Mucosa of stomach (tissue), 1 donor: ENCODE measurements around the gene SAMM50.

Experiments used
- H3K27me3 ChIP-seq: one replicate; pipeline ENCODE4 v1.7.0; 2013; ENCODE audit warnings: mild to moderate bottlenecking, low read length; ENCODE audit not compliant: control insufficient read depth, insufficient read depth
- H3K36me3 ChIP-seq: one replicate; pipeline ENCODE4 v1.7.0; 2013; ENCODE audit warnings: low read length; ENCODE audit not compliant: control insufficient read depth, insufficient read depth
- H3K4me1 ChIP-seq: one replicate; pipeline ENCODE4 v1.7.0; 2013; ENCODE audit warnings: mild to moderate bottlenecking, low read length; ENCODE audit not compliant: control insufficient read depth, insufficient read depth
- H3K4me3 ChIP-seq: one replicate; pipeline ENCODE4 v1.7.0; 2013; ENCODE audit warnings: low read length
- H3K9ac ChIP-seq: one replicate; pipeline ENCODE4 v1.7.0; 2013; ENCODE audit warnings: mild to moderate bottlenecking, low read length, moderate library complexity
- H3K9me3 ChIP-seq: one replicate; pipeline ENCODE4 v1.7.0; 2013; ENCODE audit warnings: mild to moderate bottlenecking, low read length, moderate library complexity; ENCODE audit not compliant: control insufficient read depth
- donor health status: Pancreatic carcinoma.

Gene SAMM50

DNA sequence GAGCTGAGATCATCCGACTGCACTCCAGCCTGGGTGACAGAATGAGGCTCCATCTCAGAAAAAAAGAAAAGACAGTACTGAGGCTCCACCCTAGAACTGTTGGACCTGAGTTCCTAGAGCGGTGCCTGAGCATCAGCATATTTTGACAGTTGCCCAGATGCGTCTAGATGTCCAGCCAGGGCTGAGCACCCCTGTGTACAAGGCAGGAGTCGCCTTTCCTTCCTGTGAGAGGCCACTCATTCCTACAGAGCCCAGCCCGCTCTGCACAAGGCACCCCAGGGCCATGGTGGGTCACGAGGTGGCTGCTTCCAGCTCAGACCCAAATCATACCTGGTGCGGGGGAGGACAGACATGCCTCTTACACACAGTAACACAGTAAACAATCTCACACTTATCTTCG is 15.9 kb downstream of the SAMM50 start:
- peaks cover 23% of the 10 kb centered on the region for H3K36me3 ChIP-seq

DNA sequence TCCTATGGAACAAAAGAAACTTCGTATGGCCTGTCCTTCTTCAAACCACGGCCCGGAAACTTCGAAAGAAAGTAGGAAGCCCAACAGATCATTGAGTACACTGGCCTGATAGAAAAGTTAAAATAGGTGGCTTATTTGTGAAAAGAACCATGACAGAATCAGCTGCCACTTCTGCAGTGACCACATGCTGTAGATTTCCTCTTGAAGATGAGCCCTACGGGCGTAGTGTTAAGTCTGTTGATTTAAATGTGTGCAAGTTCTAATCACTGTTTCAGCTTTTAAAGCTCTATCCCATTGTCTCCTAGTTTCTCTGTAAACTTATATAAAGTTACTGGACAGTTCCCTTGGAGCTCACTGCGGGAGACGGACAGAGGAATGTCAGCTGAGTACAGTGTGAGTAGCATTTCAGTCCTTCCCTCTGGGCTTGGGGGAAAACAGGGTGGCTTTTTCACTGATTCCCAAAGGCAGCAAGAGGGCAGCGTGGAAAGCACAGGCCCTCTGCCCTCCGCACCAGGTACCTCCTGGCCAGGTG is 17.8 kb downstream of the SAMM50 start:
- Histone ChIP-seq H3K27me3 (no peaks in the 10 kb centered on the region), H3K9me3 (no peaks in the 10 kb centered on the region), H3K4me1 (no peaks in the 10 kb centered on the region), H3K9ac (no peak overlapping the region), H3K4me3 (no peak overlapping the region), H3K36me3 (peaks cover 23% of the 10 kb centered on the region)

More for the DNA sequence above, 15.9 kb downstream of the SAMM50 start:
- no peaks in the 10 kb centered on the region for H3K27me3 ChIP-seq
- no peak overlapping the region for H3K9ac ChIP-seq
- no peaks in the 10 kb centered on the region for H3K4me1 ChIP-seq
- H3K9me3 ChIP-seq, result no peaks in the 10 kb centered on the region
- H3K4me3 ChIP-seq, result no peak overlapping the region

DNA sequence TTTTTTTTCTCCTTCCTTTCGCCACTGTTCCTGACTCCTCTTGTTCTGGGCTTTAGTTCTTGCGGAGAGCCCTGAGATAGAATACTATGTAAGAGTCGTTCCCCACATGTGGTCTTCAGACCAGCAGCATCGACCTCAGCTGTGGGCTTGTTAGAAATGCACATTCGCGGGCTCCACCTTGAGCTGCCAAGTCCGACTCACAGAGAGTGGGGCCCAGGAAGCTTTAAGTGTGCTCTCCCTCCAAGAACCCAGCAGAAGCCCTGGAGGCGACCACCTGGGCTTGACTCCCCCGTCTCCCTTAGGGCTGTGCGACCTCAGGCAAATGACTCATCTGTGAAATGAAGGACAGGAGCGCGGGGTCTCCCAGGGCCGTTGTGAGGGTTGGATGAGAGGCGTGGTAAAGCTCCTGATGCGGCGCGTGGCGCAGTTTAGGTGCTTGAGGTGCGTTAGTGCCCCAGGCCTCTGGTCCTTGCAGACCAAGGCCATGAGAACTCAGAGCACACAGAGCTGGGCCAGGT is 18.8 kb downstream of the SAMM50 start:
- H3K9me3 ChIP-seq, result no peaks in the 10 kb centered on the region
- H3K27me3 ChIP-seq, result no peaks in the 10 kb centered on the region
- H3K36me3 ChIP-seq, result peaks cover 15% of the 10 kb centered on the region
- H3K4me3 ChIP-seq, result no peak overlapping the region
- no peak overlapping the region for H3K9ac ChIP-seq
- H3K4me1 ChIP-seq, result no peaks in the 10 kb centered on the region

DNA sequence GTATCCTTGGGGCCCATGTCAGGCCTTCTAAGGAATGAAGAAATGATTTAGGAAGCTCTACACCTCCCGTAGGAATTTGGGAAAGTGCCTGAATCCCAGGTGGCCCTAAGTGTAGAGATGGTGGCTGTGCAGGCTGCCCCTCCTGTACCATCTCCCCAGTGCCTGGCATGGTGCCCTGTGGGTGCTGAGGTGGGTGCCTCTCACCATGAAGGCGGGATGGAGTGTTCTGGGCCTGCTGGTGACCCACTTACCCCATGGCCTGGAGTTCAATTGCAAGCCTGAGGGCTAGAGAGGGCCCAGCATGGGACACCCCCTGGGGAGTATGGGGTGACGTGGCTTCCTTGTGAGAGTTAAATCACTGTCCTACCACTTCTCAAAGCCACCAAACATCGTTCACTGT is 19.8 kb downstream of the SAMM50 start:
- H3K4me3 ChIP-seq, result no peak overlapping the region
- H3K9ac ChIP-seq, result no peak overlapping the region
- H3K9me3 ChIP-seq, result no peaks in the 10 kb centered on the region
- no peaks in the 10 kb centered on the region for H3K4me1 ChIP-seq
- no peaks in the 10 kb centered on the region for H3K27me3 ChIP-seq
- H3K36me3 ChIP-seq, result peaks cover 10% of the 10 kb centered on the region

DNA sequence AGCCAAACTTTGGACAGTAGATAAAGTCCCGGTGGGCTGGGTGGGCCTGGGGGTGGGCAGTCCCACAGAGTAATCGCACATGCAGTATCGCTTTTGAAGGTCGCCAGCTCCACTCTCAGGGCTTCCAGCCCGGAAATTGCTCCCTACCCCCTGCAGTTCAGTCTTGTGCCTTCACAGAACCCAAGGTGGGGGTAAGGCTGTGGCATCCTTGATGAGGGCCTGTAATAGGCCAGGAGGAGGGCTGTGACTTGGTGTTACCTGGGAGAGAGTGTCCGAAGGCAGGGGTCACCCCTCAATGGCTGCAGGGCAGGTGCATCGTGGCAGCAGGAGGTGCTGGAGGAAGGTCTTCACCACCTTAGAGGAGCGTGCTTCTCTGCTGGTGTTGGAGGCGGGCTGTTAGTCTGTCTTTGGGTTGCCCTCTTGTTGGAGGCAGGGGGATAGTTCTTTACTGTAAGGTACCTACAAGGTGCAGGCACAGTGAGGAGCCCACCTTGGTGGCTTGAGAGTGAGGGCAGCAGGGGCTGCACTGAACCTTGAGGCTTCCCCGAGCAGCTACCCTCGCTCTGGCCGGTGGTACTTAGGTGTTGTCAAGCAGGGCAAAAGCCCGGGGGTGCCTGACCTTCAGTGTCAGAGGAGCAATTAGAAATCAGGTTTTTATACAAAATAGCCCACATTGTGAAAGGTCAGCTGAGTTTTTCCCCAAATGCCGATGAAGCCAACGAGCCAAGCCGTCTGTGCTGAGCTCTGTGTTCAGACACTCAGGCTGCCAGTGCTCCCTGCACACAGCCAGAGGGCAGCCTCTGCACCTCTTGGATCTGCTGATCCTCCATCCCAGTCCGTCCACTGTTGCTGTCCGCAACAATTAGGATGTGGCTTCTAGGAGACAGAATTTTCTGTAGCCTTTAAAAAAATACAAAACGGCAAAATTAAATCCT is 21.9 kb downstream of the SAMM50 start:
- H3K4me3 ChIP-seq, result no peak overlapping the region
- H3K4me1 ChIP-seq, result no peaks in the 10 kb centered on the region
- peaks cover 16% of the 10 kb centered on the region for H3K36me3 ChIP-seq
- no peaks in the 10 kb centered on the region for H3K27me3 ChIP-seq
- H3K9ac ChIP-seq, result no peak overlapping the region
- no peaks in the 10 kb centered on the region for H3K9me3 ChIP-seq

DNA sequence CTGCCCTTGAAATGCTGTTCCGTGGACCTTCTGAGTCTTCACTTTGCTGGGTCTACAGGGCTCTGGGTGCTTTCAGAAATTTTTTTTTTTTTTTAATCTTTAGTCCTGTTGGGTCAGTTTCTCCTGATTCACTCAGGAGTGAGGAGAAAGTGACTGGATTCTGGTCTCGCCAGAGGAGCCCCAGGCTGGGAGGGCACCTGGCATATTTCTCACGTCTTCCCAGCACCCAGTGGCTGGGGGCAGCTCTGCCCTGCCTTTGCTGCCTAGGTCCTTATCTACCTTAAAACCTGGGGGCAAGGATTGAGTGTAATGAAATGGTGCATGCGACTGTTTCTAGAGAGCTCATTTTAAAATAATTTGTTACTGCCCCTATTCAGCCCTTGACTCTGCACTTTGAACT is 23.3 kb downstream of the SAMM50 start:
- Histone ChIP-seq H3K4me3 (no peak overlapping the region), H3K9ac (no peak overlapping the region), H3K36me3 (peaks cover 5% of the 10 kb centered on the region), H3K9me3 (no peaks in the 10 kb centered on the region), H3K4me1 (no peaks in the 10 kb centered on the region), H3K27me3 (no peaks in the 10 kb centered on the region)

DNA sequence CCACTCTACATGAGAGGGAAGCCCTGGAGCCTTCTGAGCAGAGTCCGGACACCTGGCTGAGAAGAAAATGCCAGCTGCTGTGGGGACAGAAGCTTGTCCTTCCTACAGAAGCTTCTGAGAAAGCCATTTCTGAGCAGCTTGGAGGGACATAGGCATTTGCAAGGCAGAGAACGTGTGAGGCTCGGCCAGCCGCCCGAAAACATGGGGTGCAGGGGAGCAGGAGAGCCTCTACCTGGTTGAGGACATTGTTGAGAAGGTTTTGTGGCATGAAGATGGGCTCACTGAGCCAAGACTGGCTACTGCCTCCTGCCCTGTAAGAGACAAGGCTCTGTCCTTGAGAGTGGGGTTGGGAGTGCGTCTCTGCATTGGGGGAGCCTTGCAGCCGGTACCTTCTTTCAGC is 25.3 kb downstream of the SAMM50 start:
- Histone ChIP-seq H3K36me3 (peaks cover 5% of the 10 kb centered on the region), H3K9me3 (no peaks in the 10 kb centered on the region), H3K4me3 (no peak overlapping the region), H3K9ac (no peak overlapping the region), H3K4me1 (no peaks in the 10 kb centered on the region), H3K27me3 (no peaks in the 10 kb centered on the region)

DNA sequence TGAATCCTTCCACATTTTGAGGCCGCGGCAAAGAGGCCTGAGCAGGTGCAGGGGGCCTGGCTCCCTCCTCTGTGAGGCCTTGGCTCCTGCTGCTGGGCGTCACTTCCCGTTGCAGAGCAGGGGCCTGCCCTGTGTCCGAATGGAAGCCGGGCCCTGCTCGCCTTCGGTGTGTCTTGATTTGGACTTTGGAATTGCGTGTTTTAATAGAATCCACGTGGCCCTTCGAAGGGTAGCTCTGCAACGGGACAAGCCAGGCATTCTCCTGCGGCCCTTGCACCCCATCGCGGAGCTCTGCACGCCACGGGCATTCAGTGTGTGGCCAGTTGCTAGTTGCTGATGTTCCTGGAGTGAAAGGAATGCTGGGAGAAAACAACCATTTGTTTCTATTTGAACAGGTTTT is 25.8 kb downstream of the SAMM50 start:
- no peaks in the 10 kb centered on the region for H3K4me1 ChIP-seq
- H3K9ac ChIP-seq, result no peak overlapping the region
- peaks cover 5% of the 10 kb centered on the region for H3K36me3 ChIP-seq
- H3K4me3 ChIP-seq, result no peak overlapping the region
- H3K27me3 ChIP-seq, result no peaks in the 10 kb centered on the region
- H3K9me3 ChIP-seq, result no peaks in the 10 kb centered on the region

DNA sequence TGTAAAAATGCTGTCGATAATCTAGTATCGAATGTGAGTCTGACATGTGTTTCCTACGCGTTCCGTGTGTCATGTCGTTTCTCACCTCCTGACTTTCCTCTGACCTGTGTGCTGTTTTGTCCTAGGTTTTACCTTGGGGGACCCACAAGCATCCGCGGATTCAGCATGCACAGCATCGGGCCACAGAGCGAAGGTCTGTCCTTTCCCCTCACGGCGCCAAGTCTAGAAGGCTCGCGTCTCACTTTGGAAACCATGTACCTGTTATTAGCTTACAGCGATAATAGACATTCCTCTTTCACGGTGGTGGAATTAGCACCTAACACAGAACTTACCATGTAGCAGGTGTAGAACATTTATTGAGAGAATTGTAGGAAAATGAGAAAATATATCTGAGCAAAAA is 28.6 kb downstream of the SAMM50 start:
- Histone ChIP-seq H3K27me3 (no peaks in the 10 kb centered on the region), H3K36me3 (peaks cover 5% of the 10 kb centered on the region), H3K4me1 (no peaks in the 10 kb centered on the region), H3K9ac (no peak overlapping the region), H3K9me3 (no peaks in the 10 kb centered on the region), H3K4me3 (no peak overlapping the region)

DNA sequence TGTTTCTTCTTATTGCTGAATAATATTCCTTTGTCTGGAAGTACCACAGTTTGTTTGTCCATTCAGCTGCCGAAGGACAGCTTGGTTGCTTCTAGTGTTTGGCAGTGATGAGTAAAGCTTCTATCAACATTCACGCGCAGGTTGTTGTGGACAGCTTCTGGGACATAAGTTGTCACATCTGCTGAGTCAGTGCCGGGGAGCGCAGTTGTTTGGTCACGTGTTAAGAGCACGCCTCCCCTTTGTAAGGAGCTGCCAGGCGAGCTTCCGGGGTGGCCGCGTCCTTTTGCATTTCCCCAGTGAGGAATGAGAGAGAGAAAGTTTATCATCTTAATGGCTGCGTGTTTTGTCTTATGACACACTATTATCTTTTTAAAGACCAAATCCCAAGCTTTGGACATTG is 30.3 kb downstream of the SAMM50 start:
- H3K9ac ChIP-seq, result no peak overlapping the region
- no peaks in the 10 kb centered on the region for H3K9me3 ChIP-seq
- H3K4me1 ChIP-seq, result no peaks in the 10 kb centered on the region
- H3K36me3 ChIP-seq, result peaks cover under 1% of the 10 kb centered on the region
- H3K4me3 ChIP-seq, result no peak overlapping the region
- H3K27me3 ChIP-seq, result no peaks in the 10 kb centered on the region

DNA sequence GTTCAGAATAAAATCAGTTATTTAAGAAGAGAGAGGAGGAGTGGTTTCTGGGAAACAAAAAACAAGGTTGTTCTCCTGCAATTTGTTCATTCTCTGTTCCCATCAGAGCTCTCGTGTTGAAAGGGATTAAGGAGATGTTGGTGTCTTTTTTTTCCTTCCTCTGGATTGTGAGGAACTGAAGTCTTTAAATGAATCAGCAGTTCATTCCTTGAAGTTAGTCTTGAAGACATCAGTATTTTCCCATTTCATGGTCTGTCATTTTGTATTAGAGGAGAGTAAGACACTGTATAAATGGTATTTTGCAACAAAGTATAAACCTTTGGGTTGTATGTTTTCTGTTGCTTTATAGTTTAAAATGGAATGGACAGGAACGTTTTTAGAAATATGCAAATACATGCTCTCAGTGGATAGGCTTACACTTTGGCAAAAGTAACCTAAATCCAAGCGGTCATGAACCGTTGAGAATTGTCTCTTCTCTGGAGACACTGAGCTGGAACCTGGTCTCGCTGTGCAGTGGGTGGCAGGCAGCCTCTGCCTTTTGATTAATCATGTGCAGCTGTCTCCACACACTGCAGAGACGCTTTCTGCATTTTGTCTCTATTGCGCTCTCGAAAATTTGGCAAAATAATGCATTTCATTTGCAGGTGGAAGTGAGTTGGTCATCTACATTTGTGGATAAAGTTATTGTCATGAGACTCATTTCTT is 33.0 kb downstream of the SAMM50 start:
- no peaks in the 10 kb centered on the region for H3K27me3 ChIP-seq
- H3K9ac ChIP-seq, result no peak overlapping the region
- no peaks in the 10 kb centered on the region for H3K36me3 ChIP-seq
- no peaks in the 10 kb centered on the region for H3K4me1 ChIP-seq
- no peaks in the 10 kb centered on the region for H3K9me3 ChIP-seq
- no peak overlapping the region for H3K4me3 ChIP-seq

DNA sequence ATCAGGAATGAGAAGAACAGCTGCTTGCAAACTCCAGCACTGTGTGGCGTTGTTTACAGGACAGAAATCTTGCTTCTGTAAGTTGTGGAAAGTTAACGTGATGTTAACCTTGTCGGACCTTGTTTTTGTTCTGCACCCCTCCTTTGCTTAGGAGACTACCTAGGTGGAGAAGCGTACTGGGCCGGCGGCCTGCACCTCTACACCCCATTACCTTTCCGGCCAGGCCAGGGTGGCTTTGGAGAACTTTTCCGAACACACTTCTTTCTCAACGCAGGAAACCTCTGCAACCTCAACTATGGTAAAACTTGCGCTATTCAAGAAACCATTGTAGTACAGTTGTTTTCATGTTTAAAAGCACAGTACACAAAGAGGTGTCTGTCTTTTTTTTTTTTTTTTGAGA is 33.7 kb downstream of the SAMM50 start:
- Histone ChIP-seq H3K9ac (no peak overlapping the region), H3K27me3 (no peaks in the 10 kb centered on the region), H3K4me1 (no peaks in the 10 kb centered on the region), H3K4me3 (no peak overlapping the region), H3K9me3 (no peaks in the 10 kb centered on the region), H3K36me3 (peaks cover 3% of the 10 kb centered on the region)
